Measurements from ENCODE around the gene ABTB2.

DNA sequence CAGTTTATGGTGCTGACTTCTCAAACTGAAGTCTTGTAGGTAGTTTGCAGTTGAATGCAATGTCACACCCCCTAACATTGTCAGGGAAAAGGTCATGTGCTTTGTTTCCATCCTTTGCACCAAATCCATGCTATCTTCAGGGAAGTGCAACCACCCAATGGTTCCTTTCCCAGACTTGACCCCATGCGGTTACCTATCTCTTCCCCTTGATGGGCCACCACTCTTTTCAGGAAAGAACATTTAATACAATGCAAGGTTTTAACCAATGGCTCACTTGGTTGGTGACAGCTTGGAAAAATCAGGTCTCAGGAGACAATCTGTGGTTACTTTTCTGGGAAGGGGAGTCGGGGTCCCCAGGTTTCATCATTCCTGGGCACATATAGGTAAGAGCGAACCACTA lies 2.1 kb downstream of the ABTB2 start:
- no peak for TF ChIP-seq EP300 (IDR thresholded peaks at IDR 0.05)
- TF ChIP-seq POLR2A (IDR thresholded peaks at IDR 0.05), result no peak
